Endothelial cell of umbilical vein (primary cell): ENCODE measurements around the gene LAMA5. TPM values are rescaled to one million over a fixed set of nuclear protein-coding genes. Genes with fewer than 3 reads are reported as not detected.

ENCODE experiments used
- BruUV-seq: library from RNA; stranded (reverse); fragments of 400-500 nt; replicated peaks from 2 replicates; lab custom pipeline; 2021; lab: Mats Ljungman, UMichigan
- CTCF ChIA-PET: fragments of 300-600, 350-600 bp; sonication (Branson Sonifier 250); formaldehyde crosslinking; loops from one replicate; lab custom pipeline; 2021; ENCODE audit warnings: antibody characterized with exemption, inconsistent platforms; lab: Charles Lee
- POLR2A ChIA-PET: fragments of 300-600, 350-600 bp; sonication (Branson Sonifier 250); formaldehyde crosslinking; loops from one replicate; lab custom pipeline; 2021; ENCODE audit warnings: antibody characterized with exemption, inconsistent platforms; lab: Charles Lee
- DNase-seq: peaks from one replicate; pipeline ENCODE4 v3.0.0-alpha.2; 2011; ENCODE audit warnings: low read depth, low spot score
- FAIRE-seq: peaks from 2 replicates; lab custom pipeline; 2011; peaks lifted over from hg19 to GRCh38; lab: Jason Lieb, UNC
- H2AFZ ChIP-seq: 2 replicates; pipeline ENCODE4 v1.6.0; 2012; ENCODE audit warnings: low read depth, low read length, control low read depth, inconsistent platforms
- H3K27ac ChIP-seq: 2 replicates; pipeline ENCODE4 v1.5.1; 2011; ENCODE audit warnings: low read depth, mild to moderate bottlenecking, control low read depth, low read length, moderate library complexity; ENCODE audit not compliant: insufficient read depth
- H3K27me3 ChIP-seq, 2 experiments: 2 replicates each; pipeline versions ENCODE4 v1.6.0 to v1.6.1; 2011; ENCODE audit warnings: low read length in 2 of 2, mixed read lengths in 1 of 2; ENCODE audit not compliant: control insufficient read depth in 2 of 2, insufficient read depth in 2 of 2
- H3K36me3 ChIP-seq, 2 experiments: 2 replicates in 1 of 2; 3 replicates in 1 of 2; pipeline ENCODE4 v1.5.1; 2011; ENCODE audit warnings: low read length in 2 of 2, mild to moderate bottlenecking in 1 of 2, moderate library complexity in 1 of 2; ENCODE audit not compliant: control insufficient read depth in 2 of 2, insufficient read depth in 2 of 2; ENCODE audit errors: extremely low read depth in 1 of 2
- H3K4me1 ChIP-seq: 3 replicates; pipeline ENCODE4 v1.5.1; 2011; ENCODE audit warnings: mild to moderate bottlenecking, low read length; ENCODE audit not compliant: control insufficient read depth, insufficient read depth; ENCODE audit errors: extremely low read depth
- H3K4me2 ChIP-seq: 2 replicates; pipeline ENCODE4 v1.6.1; 2011; ENCODE audit warnings: low read length, control low read depth, mixed read lengths; ENCODE audit not compliant: insufficient read depth
- H3K4me3 ChIP-seq, 3 experiments: fragments of 200-600 bp in 1 of 3; sonication (generic), shearing (Covaris generic) in 1 of 3; replicated peaks in 1 of 3; 2 replicates each; pipeline ENCODE4 v1.5.1; 2011 to 2016; ENCODE audit warnings: control low read depth in 3 of 3, low read length in 3 of 3, mild to moderate bottlenecking in 2 of 3, inconsistent platforms in 1 of 3, low read depth in 1 of 3, moderate library complexity in 1 of 3; ENCODE audit not compliant: insufficient read depth in 1 of 3
- H3K79me2 ChIP-seq: 2 replicates; pipeline ENCODE4 v1.6.0; 2012; ENCODE audit warnings: low read length, inconsistent platforms; ENCODE audit not compliant: control insufficient read depth, insufficient read depth
- H3K9ac ChIP-seq: replicated peaks from 2 replicates; pipeline ENCODE3; 2011; ENCODE audit warnings: low read length, control low read depth; ENCODE audit not compliant: insufficient read depth; ENCODE audit errors: extremely low read depth
- H3K9me1 ChIP-seq: replicated peaks from 3 replicates; pipeline ENCODE4 v1.6.0; 2011; ENCODE audit warnings: mild to moderate bottlenecking, low read length; ENCODE audit not compliant: control insufficient read depth, insufficient read depth; ENCODE audit errors: extremely low read depth
- H3K9me3 ChIP-seq: replicated peaks from 2 replicates; pipeline ENCODE4 v1.5.1; 2012; ENCODE audit warnings: low read length, inconsistent platforms; ENCODE audit not compliant: control insufficient read depth, insufficient read depth
- H4K20me1 ChIP-seq: replicated peaks from 2 replicates; pipeline ENCODE3; 2011; ENCODE audit warnings: mild to moderate bottlenecking, low read length; ENCODE audit not compliant: control insufficient read depth, insufficient read depth; ENCODE audit errors: extremely low read depth
- EZH2 ChIP-seq: IDR thresholded peaks from 2 replicates; pipeline ENCODE4 v1.6.1; 2012; ENCODE audit warnings: borderline replicate concordance, low read depth, mild to moderate bottlenecking, moderate library complexity, low read length, inconsistent platforms; ENCODE audit not compliant: severe bottlenecking
- FOS ChIP-seq: IDR thresholded peaks from 2 replicates; pipeline ENCODE4 v1.6.1; 2011; ENCODE audit warnings: mild to moderate bottlenecking, low read length, moderate library complexity, borderline replicate concordance; ENCODE audit not compliant: insufficient read depth
- GATA2 ChIP-seq: IDR thresholded peaks from 2 replicates; pipeline ENCODE4 v1.7.0; 2011; ENCODE audit warnings: low read depth, mild to moderate bottlenecking, moderate library complexity, mixed read lengths, low read length; ENCODE audit not compliant: insufficient read length, insufficient read depth
- JUN ChIP-seq: IDR thresholded peaks from 2 replicates; pipeline ENCODE4 v1.6.1; 2011; ENCODE audit warnings: borderline replicate concordance, low read depth; ENCODE audit not compliant: insufficient read length, insufficient read depth
- MYC ChIP-seq: IDR thresholded peaks from one replicate; pipeline ENCODE4 v1.6.1; 2011; ENCODE audit warnings: mild to moderate bottlenecking, low read depth, low read length
- POLR2A ChIP-seq: IDR thresholded peaks from 2 replicates; pipeline ENCODE4 v1.6.1; 2012; ENCODE audit warnings: low read depth, mild to moderate bottlenecking, control low read depth, low read length
- POLR2AphosphoS5 ChIP-seq: IDR thresholded peaks from 2 replicates; pipeline ENCODE4 v1.6.1; 2012; ENCODE audit warnings: low read depth, mild to moderate bottlenecking, control low read depth, low read length, moderate library complexity; ENCODE audit not compliant: insufficient read depth
- dilution Hi-C: fragments of 300-500 bp; cut with MboI; formaldehyde crosslinking; loops from one replicate; pipeline ENCODE4 v1.15.0; 2019; ENCODE audit warnings: low sequenced_read_pairs; ENCODE audit not compliant: extremely low pct_ligation_motif_present
- intact Hi-C: fragments of 100-400 bp; cut with micrococcal nuclease; formaldehyde crosslinking; loops from one replicate; pipeline ENCODE4 v1.10.0; 2022
- polyA plus RNA-seq, 4 experiments: library from polyadenylated mRNA; depleted of rRNA in 3 of 4; stranded (reverse) in 3 of 4; unstranded in 1 of 4; fragments of >200 nt; gene quantifications; 2 replicates each; pipeline versions ENCODE4 v1.2.1 to v1.2.3, GENCODE V29; 2011 to 2012; ENCODE audit warnings: missing spikeins in 1 of 4
- total RNA-seq: library from RNA; stranded (reverse); gene quantifications from 2 replicates; pipeline ENCODE4 v1.2.3, GENCODE V29; 2021
- TF ChIP-seq, protein P1 (sequence below): IDR thresholded peaks from 2 replicates; pipeline ENCODE4 v1.6.1; 2011; ENCODE audit not compliant: insufficient read depth, insufficient read length

The LAMA5 gene
- total and polyA plus RNA-seq, 2 donors (not counting 3 experiments of a cell fraction or from before 2014, with no cell fraction given): 24.0 to 145 TPM

DNA sequence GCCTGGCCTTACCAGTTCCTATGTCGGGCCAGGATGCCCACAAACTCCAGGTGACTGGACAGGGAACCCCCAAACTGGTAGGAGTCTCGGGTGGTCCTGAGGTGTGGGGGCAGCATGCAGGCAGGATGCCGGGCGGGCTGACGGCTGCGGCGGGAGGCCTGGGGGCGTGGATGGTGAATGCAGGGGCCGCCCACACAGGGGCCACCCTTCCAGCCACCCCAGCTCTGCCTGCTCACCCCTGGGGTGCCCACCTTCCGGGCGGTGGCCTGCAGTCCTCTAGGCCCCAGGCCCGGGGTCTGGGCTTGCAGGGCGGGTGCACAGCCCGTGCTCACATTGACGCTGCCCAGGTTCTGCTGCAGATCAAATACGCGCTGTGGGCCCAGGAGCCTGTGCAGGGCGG is 56.0 kb downstream of the LAMA5 start:
- Histone ChIP-seq H3K4me3 (no peak overlapping the region), H3K36me3 (peaks cover 26 to 77% of the 10 kb centered on the region in 2 experiments), H3K9me1 (no peaks in the 10 kb centered on the region), H4K20me1 (no peaks in the 10 kb centered on the region), H3K9ac (no peak overlapping the region), H2AFZ (no peak overlapping the region), H3K9me3 (no peaks in the 10 kb centered on the region), H3K27ac (no peak overlapping the region), H3K27me3 (no peaks in the 10 kb centered on the region), H3K4me1 (no peaks in the 10 kb centered on the region), H3K4me2 (no peak overlapping the region), H3K79me2 (peaks cover 10% of the 10 kb centered on the region)
- ChIA-PET CTCF (interaction anchor here (0.6 to 1.4 kb wide), 2 partner anchors 64 to 72 kb away, joined by 3 read pairs; no protein-coding TSS in a partner anchor), POLR2A (no interaction called here)
- dilution Hi-C loops (no loop called here), intact Hi-C loops (no loop called here)
- TF ChIP-seq EZH2: no peak
- TF ChIP-seq POLR2AphosphoS5: no peak
- TF ChIP-seq MYC: no peak
- TF ChIP-seq GATA2: no peak
- no peak for TF ChIP-seq POLR2A
- no peak for TF ChIP-seq JUN
- no peak for DNase-seq
- no peak for FAIRE-seq
- no TSS peak for BruUV-seq

DNA sequence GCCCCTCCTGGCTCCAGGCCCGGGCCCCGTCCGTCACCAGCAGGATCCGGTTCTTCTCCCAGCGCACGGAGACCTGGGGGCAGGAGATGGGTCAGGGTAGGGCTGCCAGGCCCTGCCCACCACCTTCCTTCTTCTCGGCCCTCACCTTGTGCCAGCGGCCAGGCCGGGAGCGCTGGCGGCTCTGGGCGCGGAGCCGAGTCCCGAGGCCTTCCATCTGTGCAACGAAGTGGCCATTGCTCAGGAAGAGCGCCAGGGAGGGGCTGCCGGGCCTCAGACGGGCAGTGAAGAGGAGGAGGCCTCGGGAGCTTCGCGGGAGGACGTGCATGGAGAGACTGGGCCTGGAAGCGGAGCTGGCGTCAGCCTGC is 56.4 kb downstream of the LAMA5 start:
- no peaks in the 10 kb centered on the region for H3K9me1 ChIP-seq
- CTCF ChIA-PET: interaction anchor here (0.6 to 1.4 kb wide), 2 partner anchors 65 to 72 kb away, joined by 3 read pairs; no protein-coding TSS in a partner anchor
- no peak overlapping the region for H3K9ac ChIP-seq
- H3K9me3 ChIP-seq: no peaks in the 10 kb centered on the region
- DNase-seq (no peak), FAIRE-seq (no peak)
- BruUV-seq: no TSS peak
- H2AFZ ChIP-seq: no peak overlapping the region
- H4K20me1 ChIP-seq: no peaks in the 10 kb centered on the region
- peaks cover 14% of the 10 kb centered on the region for H3K79me2 ChIP-seq
- POLR2A ChIA-PET: no interaction called here
- TF ChIP-seq MYC (no peak), GATA2 (no peak), POLR2AphosphoS5 (no peak), EZH2 (no peak), FOS (no peak), POLR2A (no peak)
- TF ChIP-seq, protein P1, sequence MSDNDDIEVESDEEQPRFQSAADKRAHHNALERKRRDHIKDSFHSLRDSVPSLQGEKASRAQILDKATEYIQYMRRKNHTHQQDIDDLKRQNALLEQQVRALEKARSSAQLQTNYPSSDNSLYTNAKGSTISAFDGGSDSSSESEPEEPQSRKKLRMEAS: no peak
- dilution Hi-C loops: no loop called here
- H3K27me3 ChIP-seq: no peaks in the 10 kb centered on the region
- peaks cover 27 to 77% of the 10 kb centered on the region in 2 experiments for H3K36me3 ChIP-seq
- intact Hi-C loops: no loop called here
- H3K4me2 ChIP-seq: no peak overlapping the region
- H3K4me3 ChIP-seq: no peak overlapping the region
- peaks cover 4% of the 10 kb centered on the region for H3K4me1 ChIP-seq
- H3K27ac ChIP-seq: no peak overlapping the region
